ENCODE data around the gene DCAF17. TPM values are rescaled to one million over a fixed set of nuclear protein-coding genes. Genes with fewer than 3 reads are reported as not detected.
"Not testable (repeated sequence)": the region's sequence is repeated elsewhere in the genome, so short reads cannot be mapped to it uniquely, and the experiment has no call there.

DCAF17 gene
- total and polyA plus RNA-seq, 2 experiments from 2014 or later = 10.6 to 14.4 TPM

DNA sequence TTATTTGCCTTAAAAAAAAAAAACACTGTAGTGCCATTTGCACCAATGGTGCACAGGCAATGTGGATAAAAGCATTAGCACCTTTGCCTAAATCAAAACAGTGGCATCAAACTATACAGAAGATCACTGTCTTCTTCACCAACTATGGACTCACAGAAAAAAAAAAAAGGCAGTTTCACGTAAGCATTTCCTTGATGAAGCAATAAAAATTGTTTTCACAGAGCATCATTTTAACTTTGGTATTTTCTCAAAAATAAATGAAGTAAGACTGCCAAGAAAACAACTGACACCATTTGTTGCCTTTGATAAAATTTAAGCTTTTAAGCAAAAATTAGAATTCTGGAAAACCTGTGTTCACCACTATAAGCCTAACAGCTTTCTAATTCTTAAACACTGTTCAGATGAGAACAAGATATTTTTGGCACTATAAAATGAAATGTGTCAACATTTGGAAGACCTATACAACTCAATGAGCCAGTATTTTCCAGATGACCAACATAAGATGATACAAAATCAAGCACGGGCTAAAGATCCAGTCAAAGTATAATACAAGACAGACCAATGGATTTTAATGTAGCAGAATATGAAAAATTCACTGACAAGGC, 21.4 kb upstream of the DCAF17 start:
- Histone ChIP-seq H3K36me3 (ENCODE audit: low read depth) (no peaks in the 10 kb centered on the region), H3K4me3 (no peak overlapping the region), H3K9ac (0 out of 2 replicates have a peak overlapping the region, but pooled peaks have one; percentile 27), H3K4me2 (ENCODE audit: unreplicated experiment) (peak overlapping the region; percentile 42), H3K27ac (peak overlapping the region; percentile 62), H3F3A (ENCODE audit: insufficient read depth) (peaks cover 30% of the 10 kb centered on the region), H4K20me1 (ENCODE audit: insufficient read depth) (no peaks in the 10 kb centered on the region), H3K9me3 (ENCODE audit: low read depth) (no peaks in the 10 kb centered on the region), H3K4me1 (ENCODE audit: insufficient read depth) (peaks cover 41% of the 10 kb centered on the region), H2AFZ (0 out of 2 replicates have a peak overlapping the region, but pooled peaks have one; percentile 0), H3K79me2 (ENCODE audit: insufficient read depth) (peaks cover 34% of the 10 kb centered on the region), H3K9me2 (ENCODE audit: insufficient read depth) (no peaks in the 10 kb centered on the region), H3K27me3 (replicated peaks; ENCODE audit: insufficient read depth) (no peaks in the 10 kb centered on the region)
- peak; percentile 60 for DNase-seq
- 13 to 14% methylated on average over 2 of the region's 2 CpGs for WGBS, 2 experiments (ENCODE audit: low coverage in 1 of 2, low lambda C conversion rate in 2 of 2, missing lambda C conversion rate in 2 of 2)
- TF ChIP-seq EZH2phosphoT487 (IDR thresholded peaks at IDR 0.05; ENCODE audit: insufficient read depth, low read depth) (no peak), EZH2 (IDR thresholded peaks at IDR 0.05; ENCODE audit: insufficient read depth, poor library complexity, severe bottlenecking) (no peak)
- in situ Hi-C loops (cut with MboI) = loop anchor here (25.0 kb wide), 1 partner anchor 250 kb away; the partner anchor contains the start of gene TLK1

DNA sequence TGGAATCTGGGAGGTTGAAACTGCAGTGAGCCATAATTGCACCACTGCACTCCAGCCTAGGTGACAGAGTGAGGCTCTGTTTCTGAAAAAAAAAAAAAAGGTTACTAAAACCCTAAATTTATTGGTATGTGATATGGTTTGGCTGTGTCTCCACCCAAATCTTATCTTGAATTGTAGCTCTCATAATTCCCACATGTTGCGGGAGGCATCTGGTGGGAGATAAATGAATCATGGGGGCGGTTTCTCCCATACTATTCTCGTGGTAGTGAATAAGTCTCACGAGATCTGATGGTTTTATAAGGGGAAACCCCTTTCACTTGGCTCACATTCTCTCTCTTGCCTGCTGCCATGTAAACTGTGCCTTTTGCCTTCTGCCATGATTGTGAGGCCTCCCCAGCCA, 19.4 kb upstream of the DCAF17 start:
- not testable (repeated sequence) for H3K27ac ChIP-seq; H4K20me1 ChIP-seq (ENCODE audit: insufficient read depth); H3K9ac ChIP-seq; H2AFZ ChIP-seq; H3K4me3 ChIP-seq; H3K36me3 ChIP-seq (ENCODE audit: low read depth); H3K9me2 ChIP-seq (ENCODE audit: insufficient read depth); H3K4me2 ChIP-seq (ENCODE audit: unreplicated experiment); H3K27me3 ChIP-seq (replicated peaks; ENCODE audit: insufficient read depth); DNase-seq; H3K9me3 ChIP-seq (ENCODE audit: low read depth)
- peaks cover 39% of the 10 kb centered on the region for H3K4me1 ChIP-seq (ENCODE audit: insufficient read depth)
- H3F3A ChIP-seq (ENCODE audit: insufficient read depth) = peaks cover 30% of the 10 kb centered on the region
- in situ Hi-C loops (cut with MboI) = loop anchor here (25.0 kb wide), 1 partner anchor 252 kb away; the partner anchor contains the start of gene TLK1
- 85 to 100% methylated on average over 4 of the region's 4 CpGs for WGBS, 2 experiments (ENCODE audit: low coverage in 1 of 2, low lambda C conversion rate in 2 of 2, missing lambda C conversion rate in 2 of 2)
- peaks cover 16% of the 10 kb centered on the region for H3K79me2 ChIP-seq (ENCODE audit: insufficient read depth)

DNA sequence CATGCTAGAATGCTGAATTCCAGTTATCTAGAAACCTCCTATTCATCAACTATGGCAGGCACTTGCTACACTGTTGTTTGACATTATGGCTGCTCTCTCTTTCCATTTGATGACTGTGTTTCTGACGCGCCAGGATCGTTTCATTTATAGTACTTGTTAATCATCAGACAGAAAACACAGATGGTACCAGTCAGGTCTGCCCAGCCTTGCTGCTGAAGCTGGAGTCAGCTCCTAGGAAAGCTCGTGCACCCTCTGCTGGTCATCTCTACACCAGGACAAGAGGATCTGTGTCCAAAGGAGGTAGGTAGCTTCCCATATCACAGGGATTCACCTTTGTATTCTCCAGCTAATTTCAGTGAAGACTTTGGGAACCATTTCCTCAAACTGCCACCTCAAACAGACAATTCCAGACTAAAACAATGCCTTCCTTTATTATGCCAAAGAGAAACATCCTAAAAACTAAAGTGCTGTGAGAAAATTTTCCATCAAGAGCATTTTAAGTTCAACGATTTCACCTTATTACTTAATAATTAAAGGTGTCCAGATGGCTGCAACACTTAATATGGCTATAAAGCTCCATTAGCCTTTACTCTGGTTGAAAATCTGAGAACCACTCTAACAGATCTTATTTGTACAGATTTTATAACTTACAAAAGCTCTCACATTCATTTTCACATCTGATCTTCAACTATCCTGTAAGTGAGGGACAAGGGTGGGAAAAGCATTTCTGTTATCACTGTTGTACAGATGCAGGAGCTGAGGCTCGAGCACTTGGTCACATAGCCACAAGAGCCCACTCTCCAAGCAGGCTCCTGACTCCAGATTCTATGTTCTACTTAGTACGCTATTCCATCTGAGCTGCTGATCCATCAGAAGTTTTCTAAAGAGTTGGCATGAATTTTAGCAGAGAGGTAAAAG, 17.8 kb upstream of the DCAF17 start:
- Histone ChIP-seq H2AFZ (peak overlapping the region; percentile 46; the same call in 1 of the 2 replicates), H3K4me3 (peak overlapping the region; percentile 24; the same call in 1 of the 2 replicates), H3K9me2 (ENCODE audit: insufficient read depth) (no peaks in the 10 kb centered on the region), H4K20me1 (ENCODE audit: insufficient read depth) (no peaks in the 10 kb centered on the region), H3F3A (ENCODE audit: insufficient read depth) (peaks cover 27% of the 10 kb centered on the region), H3K36me3 (ENCODE audit: low read depth) (no peaks in the 10 kb centered on the region), H3K4me2 (ENCODE audit: unreplicated experiment) (peak overlapping the region; percentile 41), H3K79me2 (ENCODE audit: insufficient read depth) (peaks cover 12% of the 10 kb centered on the region), H3K27me3 (replicated peaks; ENCODE audit: insufficient read depth) (no peaks in the 10 kb centered on the region), H3K27ac (peak overlapping the region; percentile 58), H3K9ac (peak overlapping the region; percentile 11; the same call in 1 of the 2 replicates), H3K9me3 (ENCODE audit: low read depth) (no peaks in the 10 kb centered on the region), H3K4me1 (ENCODE audit: insufficient read depth) (peaks cover 23% of the 10 kb centered on the region)
- in situ Hi-C loops (cut with MboI) = loop anchor here (25.0 kb wide), 1 partner anchor 254 kb away; the partner anchor contains the start of gene TLK1
- DNase-seq = peak; percentile 98
- no peak for TF ChIP-seq EZH2phosphoT487 (IDR thresholded peaks at IDR 0.05; ENCODE audit: insufficient read depth, low read depth)
- TF ChIP-seq EZH2 (IDR thresholded peaks at IDR 0.05; ENCODE audit: insufficient read depth, poor library complexity, severe bottlenecking) = no peak
- WGBS, 2 experiments (ENCODE audit: low coverage in 1 of 2, low lambda C conversion rate in 2 of 2, missing lambda C conversion rate in 2 of 2) = 29 to 32% methylated on average over 7 of the region's 7 CpGs

DNA sequence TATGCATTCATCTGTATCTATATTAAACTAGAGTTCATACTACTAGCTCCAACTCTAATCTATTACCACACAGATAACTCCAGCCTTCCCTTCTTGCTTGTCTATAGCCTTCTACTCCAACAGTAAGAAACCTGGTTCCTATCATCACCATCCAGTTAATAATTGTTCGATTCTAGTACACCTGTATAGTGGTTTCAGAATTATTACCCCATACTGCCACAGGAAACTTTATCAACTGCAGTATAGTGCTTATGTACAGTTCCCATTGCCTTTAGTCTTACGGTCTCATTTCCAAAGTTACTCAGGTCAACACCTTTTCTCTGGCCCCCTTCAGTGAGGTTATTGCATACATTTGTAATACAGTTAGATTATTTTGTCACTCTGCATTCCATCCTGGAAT, 14.7 kb upstream of the DCAF17 start:
- H3K4me1 ChIP-seq (ENCODE audit: insufficient read depth) = peaks cover 3% of the 10 kb centered on the region; the same call in 1 of the 2 replicates
- no peak overlapping the region for H3K4me3 ChIP-seq
- H3F3A ChIP-seq (ENCODE audit: insufficient read depth) = peaks cover 10% of the 10 kb centered on the region; the same call in 1 of the 2 replicates
- H2AFZ ChIP-seq = no peak overlapping the region
- no peak for DNase-seq
- H3K79me2 ChIP-seq (ENCODE audit: insufficient read depth) = peaks cover 33% of the 10 kb centered on the region
- WGBS, 2 experiments (ENCODE audit: low coverage in 1 of 2, low lambda C conversion rate in 2 of 2, missing lambda C conversion rate in 2 of 2) = 98 to 100% methylated on average over 2 of the region's 2 CpGs
- no peak overlapping the region for H3K27ac ChIP-seq
- H3K9ac ChIP-seq = no peak overlapping the region
- H3K27me3 ChIP-seq (replicated peaks; ENCODE audit: insufficient read depth) = no peaks in the 10 kb centered on the region
- in situ Hi-C loops (cut with MboI) = loop anchor here (25.0 kb wide), 1 partner anchor 257 kb away; the partner anchor contains the start of gene TLK1
- TF ChIP-seq EZH2phosphoT487 (IDR thresholded peaks at IDR 0.05; ENCODE audit: insufficient read depth, low read depth) (no peak), EZH2 (IDR thresholded peaks at IDR 0.05; ENCODE audit: insufficient read depth, poor library complexity, severe bottlenecking) (no peak)
- no peaks in the 10 kb centered on the region for H3K36me3 ChIP-seq (ENCODE audit: low read depth)
- H3K4me2 ChIP-seq (ENCODE audit: unreplicated experiment) = no peak overlapping the region
- no peaks in the 10 kb centered on the region for H3K9me3 ChIP-seq (ENCODE audit: low read depth)
- H4K20me1 ChIP-seq (ENCODE audit: insufficient read depth) = no peaks in the 10 kb centered on the region
- no peaks in the 10 kb centered on the region for H3K9me2 ChIP-seq (ENCODE audit: insufficient read depth)

Measured in GM23248 (cell line).